Measurements from ENCODE around the gene SDR9C7.

DNA sequence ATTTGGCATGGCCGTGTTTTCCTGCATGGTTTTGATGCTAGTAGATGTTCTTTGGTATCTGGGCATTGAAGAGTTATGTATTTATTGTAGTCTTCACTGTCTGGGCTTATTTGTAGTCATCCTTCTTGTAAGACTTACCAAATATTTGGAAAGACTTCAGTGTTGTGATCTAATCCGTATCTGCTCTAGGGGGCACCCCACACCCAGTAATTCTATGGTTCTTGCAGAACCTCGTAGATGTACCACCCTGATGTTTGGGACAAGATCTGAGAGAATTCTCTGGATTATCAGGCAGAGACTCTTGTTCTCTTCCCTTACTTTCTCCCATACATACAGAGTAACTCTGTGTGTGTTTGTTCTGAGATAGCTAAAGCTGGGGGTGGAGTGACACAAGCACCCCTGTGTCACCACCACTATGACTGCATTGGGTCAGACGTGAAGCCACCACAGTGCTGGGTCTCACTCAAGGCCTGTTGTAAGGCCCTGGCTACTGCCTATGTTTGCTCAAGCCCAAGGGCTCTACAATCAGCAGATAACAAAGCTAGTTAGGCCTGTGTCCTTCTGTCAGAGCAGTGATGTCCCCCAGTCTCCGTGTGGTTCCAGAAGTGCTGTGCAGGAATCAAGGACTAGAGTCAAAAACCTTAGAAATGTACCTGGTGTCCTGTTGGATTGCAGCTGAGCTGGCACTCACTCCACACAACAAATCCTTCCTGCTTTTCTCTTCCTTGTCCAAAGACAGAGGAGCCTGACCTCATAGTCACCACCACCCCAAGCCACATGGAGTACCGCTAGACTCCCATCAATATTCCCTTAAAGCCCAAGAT, 13.6 kb upstream of the SDR9C7 start:
- TF ChIP-seq, protein P1, sequence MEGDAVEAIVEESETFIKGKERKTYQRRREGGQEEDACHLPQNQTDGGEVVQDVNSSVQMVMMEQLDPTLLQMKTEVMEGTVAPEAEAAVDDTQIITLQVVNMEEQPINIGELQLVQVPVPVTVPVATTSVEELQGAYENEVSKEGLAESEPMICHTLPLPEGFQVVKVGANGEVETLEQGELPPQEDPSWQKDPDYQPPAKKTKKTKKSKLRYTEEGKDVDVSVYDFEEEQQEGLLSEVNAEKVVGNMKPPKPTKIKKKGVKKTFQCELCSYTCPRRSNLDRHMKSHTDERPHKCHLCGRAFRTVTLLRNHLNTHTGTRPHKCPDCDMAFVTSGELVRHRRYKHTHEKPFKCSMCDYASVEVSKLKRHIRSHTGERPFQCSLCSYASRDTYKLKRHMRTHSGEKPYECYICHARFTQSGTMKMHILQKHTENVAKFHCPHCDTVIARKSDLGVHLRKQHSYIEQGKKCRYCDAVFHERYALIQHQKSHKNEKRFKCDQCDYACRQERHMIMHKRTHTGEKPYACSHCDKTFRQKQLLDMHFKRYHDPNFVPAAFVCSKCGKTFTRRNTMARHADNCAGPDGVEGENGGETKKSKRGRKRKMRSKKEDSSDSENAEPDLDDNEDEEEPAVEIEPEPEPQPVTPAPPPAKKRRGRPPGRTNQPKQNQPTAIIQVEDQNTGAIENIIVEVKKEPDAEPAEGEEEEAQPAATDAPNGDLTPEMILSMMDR (conservative IDR thresholded peaks at IDR 0.05; ENCODE audit: low read length), result peak; percentile 49; the same call in 1 of the 2 replicates
- no peak for TF ChIP-seq EZH2phosphoT487 (IDR thresholded peaks at IDR 0.05; ENCODE audit: borderline replicate concordance, low read depth, low read length)

Measured in OCI-LY7 (cell line).